WI38 (cell line): Measurements from ENCODE around the gene TGFBR3.

Source experiments
- H3K4me3 ChIP-seq: 2 replicates; pipeline ENCODE4 v1.5.1; 2011; ENCODE audit warnings: low read depth, mild to moderate bottlenecking, control low read depth, low read length
- CTCF ChIP-seq: IDR thresholded peaks from 2 replicates; pipeline ENCODE4 v1.5.1; 2012; ENCODE audit warnings: low read depth, mild to moderate bottlenecking, control low read depth, low read length

TGFBR3 gene

GRCh38 chr1:91813813-91814212 lies 72.1 kb downstream of the TGFBR3 start:
- no peak overlapping the region for H3K4me3 ChIP-seq
- TF ChIP-seq CTCF: no peak

- TF ChIP-seq CTCF: no peak
- H3K4me3 ChIP-seq: no peak overlapping the region
Observed at GRCh38 chr1:91811363-91812025, 74.5 kb downstream of the TGFBR3 start.

- no peak overlapping the region for H3K4me3 ChIP-seq
- TF ChIP-seq CTCF: no peak
Observed at GRCh38 chr1:91809317-91809716, 76.6 kb downstream of the TGFBR3 start.

- TF ChIP-seq CTCF: no peak
- no peak overlapping the region for H3K4me3 ChIP-seq
Observed at GRCh38 chr1:91807921-91808620, 77.9 kb downstream of the TGFBR3 start.

- no peak overlapping the region for H3K4me3 ChIP-seq
- TF ChIP-seq CTCF: no peak
Observed at GRCh38 chr1:91806769-91807700, 78.9 kb downstream of the TGFBR3 start.

- TF ChIP-seq CTCF: no peak
- H3K4me3 ChIP-seq: no peak overlapping the region
Observed at GRCh38 chr1:91806181-91806768, 79.7 kb downstream of the TGFBR3 start.
